NB4 (cell line): ENCODE data around the gene ZSWIM8.

Source experiments
- CTCF ChIP-seq: IDR thresholded peaks from one replicate; pipeline ENCODE4 v1.5.1; 2012; ENCODE audit warnings: low read depth, low read length
- MAX ChIP-seq: IDR thresholded peaks from 2 replicates; pipeline ENCODE4 v1.6.1; 2011; ENCODE audit warnings: low read depth, low read length
- MYC ChIP-seq: IDR thresholded peaks from 2 replicates; pipeline ENCODE4 v1.6.1; 2011; ENCODE audit warnings: low read depth, low read length
- POLR2A ChIP-seq: IDR thresholded peaks from 2 replicates; pipeline ENCODE4 v1.6.1; 2011; ENCODE audit warnings: mild to moderate bottlenecking; ENCODE audit not compliant: insufficient read length; ENCODE audit errors: extremely low read depth

- TF ChIP-seq MYC (no peak), CTCF (no peak), POLR2A (no peak), MAX (no peak)
These were observed 42.0 kb upstream of the ZSWIM8 start for GRCh38 chr10:73743327-73743904.
